Measurements from ENCODE around the gene TEX26. TPM values are rescaled to one million over a fixed set of nuclear protein-coding genes. Genes with fewer than 3 reads are reported as not detected.

TEX26 gene
- polyA plus RNA-seq, 1 donor from 2014 or later: not detected

GRCh38 chr13:30923418-30923817 is 9.0 kb upstream of the TEX26 start:
- Histone ChIP-seq H3K9me2 (ENCODE audit: insufficient read depth, low read length) (no peaks in the 10 kb centered on the region), H2AFZ (ENCODE audit: low read depth, low read length) (no peak overlapping the region), H3K9me3 (ENCODE audit: low read length) (no peaks in the 10 kb centered on the region)

GRCh38 chr13:30924721-30925120 is 7.7 kb upstream of the TEX26 start:
- H3K27me3 ChIP-seq (ENCODE audit: insufficient read depth, low read depth, low read length): no peaks in the 10 kb centered on the region
- TF ChIP-seq REST (IDR thresholded peaks at IDR 0.05; ENCODE audit: borderline replicate concordance) (no peak), EP300 (conservative IDR thresholded peaks at IDR 0.05; ENCODE audit: poor library complexity, severe bottlenecking) (no peak)
- no peak overlapping the region for H3K4me2 ChIP-seq (ENCODE audit: low read length)
- no peak overlapping the region for H3K4me3 ChIP-seq (ENCODE audit: low read length)
- H3K36me3 ChIP-seq (ENCODE audit: insufficient read depth, low read length): no peaks in the 10 kb centered on the region
- H3K9me2 ChIP-seq (ENCODE audit: insufficient read depth, low read length): no peaks in the 10 kb centered on the region
- no peaks in the 10 kb centered on the region for H3K79me2 ChIP-seq (replicated peaks; ENCODE audit: insufficient read depth, low read length)
- no peak overlapping the region for H2AFZ ChIP-seq (ENCODE audit: low read depth, low read length)
- no peak overlapping the region for H3K9ac ChIP-seq (ENCODE audit: low read length)
- H4K20me1 ChIP-seq (ENCODE audit: insufficient read depth): no peaks in the 10 kb centered on the region
- no peaks in the 10 kb centered on the region for H3K9me3 ChIP-seq (ENCODE audit: low read length)
- H3F3A ChIP-seq (ENCODE audit: insufficient read depth, low read length, poor library complexity, severe bottlenecking): no peaks in the 10 kb centered on the region
- no peak overlapping the region for H3K27ac ChIP-seq (ENCODE audit: low read length)

More at GRCh38 chr13:30923418-30923817, 9.0 kb upstream of the TEX26 start:
- no peaks in the 10 kb centered on the region for H3F3A ChIP-seq (ENCODE audit: insufficient read depth, low read length, poor library complexity, severe bottlenecking)
- no peak overlapping the region for H3K4me3 ChIP-seq (ENCODE audit: low read length)
- H3K9ac ChIP-seq (ENCODE audit: low read length): no peak overlapping the region
- H3K4me2 ChIP-seq (ENCODE audit: low read length): no peak overlapping the region
- H3K27ac ChIP-seq (ENCODE audit: low read length): no peak overlapping the region
- H3K27me3 ChIP-seq (ENCODE audit: insufficient read depth, low read depth, low read length): no peaks in the 10 kb centered on the region
- no peaks in the 10 kb centered on the region for H3K79me2 ChIP-seq (replicated peaks; ENCODE audit: insufficient read depth, low read length)
- no peaks in the 10 kb centered on the region for H3K36me3 ChIP-seq (ENCODE audit: insufficient read depth, low read length)
- TF ChIP-seq TAF1 (IDR thresholded peaks at IDR 0.05; ENCODE audit: low read depth) (no peak), CTCF (IDR thresholded peaks at IDR 0.05; ENCODE audit: poor library complexity, severe bottlenecking) (no peak), RAD21 (conservative IDR thresholded peaks at IDR 0.05) (no peak), EZH2 (IDR thresholded peaks at IDR 0.05; ENCODE audit: borderline replicate concordance, insufficient read depth, low read length, poor library complexity, severe bottlenecking) (no peak), MXI1 (conservative IDR thresholded peaks at IDR 0.05; ENCODE audit: poor library complexity, severe bottlenecking) (no peak), SMC3 (conservative IDR thresholded peaks at IDR 0.05; ENCODE audit: poor library complexity) (no peak), EP300 (conservative IDR thresholded peaks at IDR 0.05; ENCODE audit: poor library complexity, severe bottlenecking) (no peak), REST (IDR thresholded peaks at IDR 0.05; ENCODE audit: borderline replicate concordance) (no peak), POLR2AphosphoS5 (IDR thresholded peaks at IDR 0.05) (no peak)
- H4K20me1 ChIP-seq (ENCODE audit: insufficient read depth): no peaks in the 10 kb centered on the region
